Hematopoietic multipotent progenitor cell treated with erythropoietin and hydrocortisone succinate and interleukin-3 and kit ligand, for 15 days (in vitro differentiated cells): Measurements from ENCODE around the gene CDK8.

Source experiments
- DNase-seq: peaks from one replicate; pipeline ENCODE4 v3.0.0-alpha.2; 2015; ENCODE audit warnings: low spot score

The CDK8 gene

DNA sequence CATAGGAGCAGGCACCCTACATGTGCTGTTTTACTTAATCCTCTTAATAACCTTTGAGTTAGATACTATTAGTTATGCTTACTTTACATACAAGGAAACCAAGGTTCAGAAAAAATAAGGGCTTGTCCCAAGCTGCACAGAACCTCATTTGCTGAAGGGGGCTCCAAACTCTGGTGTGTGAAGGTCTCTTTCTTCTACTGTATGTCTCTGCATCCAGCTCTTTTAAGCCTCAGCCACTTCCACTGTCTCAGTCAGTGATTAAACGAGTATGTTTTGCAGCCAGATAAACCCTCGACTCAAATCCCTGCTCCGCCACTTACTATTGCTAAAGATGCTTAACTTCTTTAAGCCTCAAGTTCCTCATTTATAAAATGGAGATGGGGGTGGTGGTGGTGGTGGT is 191.2 kb downstream of the CDK8 start:
- no peak for DNase-seq

DNA sequence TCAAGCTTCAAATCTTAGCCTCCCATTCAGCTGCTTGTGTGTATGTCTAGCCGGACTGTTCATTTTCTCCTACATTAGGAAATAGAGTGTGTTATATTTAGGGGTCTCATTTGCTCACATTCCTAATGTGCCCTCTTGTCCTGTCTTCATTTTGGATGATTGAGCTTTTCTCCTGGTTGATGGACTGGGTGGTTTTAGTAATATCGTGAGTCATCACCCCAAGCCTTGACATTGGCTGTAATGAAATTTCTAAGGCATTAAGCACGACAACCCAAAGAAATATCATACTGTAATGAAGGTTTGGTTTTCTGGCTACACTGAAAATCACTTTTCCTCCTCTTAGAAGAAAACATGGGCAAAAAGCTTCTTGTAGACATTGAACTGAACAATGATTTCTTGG is 192.8 kb downstream of the CDK8 start:
- DNase-seq = no peak

DNA sequence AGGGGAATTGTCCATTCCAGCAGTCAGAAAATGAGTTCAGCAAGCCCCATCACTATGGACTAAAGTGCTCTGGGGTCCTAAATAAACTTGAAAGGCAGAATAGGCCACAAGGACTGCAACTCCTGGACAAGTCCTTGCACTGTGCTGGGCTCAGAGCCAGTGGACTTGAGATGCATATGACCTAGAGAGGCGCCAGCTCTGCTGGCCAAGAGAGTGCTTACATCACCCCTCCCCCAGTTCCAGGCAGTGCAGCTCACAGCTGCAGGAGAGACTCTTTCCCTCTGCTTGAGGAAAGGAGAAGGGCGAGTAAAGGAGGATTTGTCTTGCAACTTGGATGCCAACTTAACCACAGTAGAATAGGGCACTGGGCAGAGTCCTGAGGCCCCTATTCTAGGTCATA is 194.1 kb downstream of the CDK8 start:
- DNase-seq = no peak

DNA sequence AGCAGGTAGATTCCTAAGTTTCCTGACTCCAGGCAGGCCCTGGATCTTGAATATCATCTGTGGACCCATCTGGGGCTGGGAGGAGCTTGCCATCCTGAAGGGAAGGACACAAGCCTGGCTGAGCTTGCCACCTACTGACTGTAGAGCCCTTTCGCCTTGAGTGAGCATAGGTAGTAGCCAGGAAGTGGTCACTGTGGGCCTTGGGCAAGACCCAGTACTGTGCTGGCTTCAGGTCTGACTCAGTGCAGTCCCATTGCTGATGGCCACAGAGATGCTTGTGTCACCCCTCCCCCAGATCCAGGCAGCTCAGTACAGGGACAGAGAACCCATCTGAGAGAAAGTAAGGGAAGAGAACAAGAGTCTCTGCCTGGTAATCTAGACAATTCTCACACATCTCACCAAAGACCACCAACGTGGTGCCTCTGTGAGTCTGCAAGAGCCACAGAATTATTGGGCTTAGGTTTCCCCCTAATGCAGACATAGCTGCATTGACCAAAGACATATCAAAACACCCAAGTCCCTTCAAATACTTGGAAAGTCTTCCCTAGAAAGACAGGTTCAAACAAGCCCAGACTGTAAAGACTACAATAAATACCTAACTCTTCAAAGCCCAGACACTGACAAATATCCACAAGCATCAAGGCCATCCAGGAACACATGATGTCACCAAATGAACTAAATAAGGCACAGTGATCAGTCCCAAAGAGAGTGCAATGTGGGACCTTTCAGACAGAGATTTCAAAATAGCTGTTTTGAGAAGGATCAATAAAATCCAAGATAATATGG is 195.3 kb downstream of the CDK8 start:
- DNase-seq = no peak
